HepG2 (cell line): Measurements from ENCODE around the gene PSRC1. TPM values are rescaled to one million over a fixed set of nuclear protein-coding genes. Genes with fewer than 3 reads are reported as not detected.

Experiments used
- ATAC-seq: fragments of 200-7000 bp; cut with Tn5 transposase; 3 replicates; pipeline ENCODE4 v1.9.1; 2020; ENCODE audit warnings: mild to moderate bottlenecking, moderate library complexity
- BruUV-seq: library from RNA; stranded (reverse); fragments of 400-500 nt; replicated peaks from 2 replicates; lab custom pipeline; 2021; lab: Mats Ljungman, UMichigan
- CTCF ChIA-PET: fragments of 300-600 bp; formaldehyde crosslinking; extraction: SDS; loops from one replicate; lab custom pipeline; 2021; ENCODE audit warnings: low total read pairs, inconsistent platforms, low intra/inter-chr PET ratio; lab: Yijun Ruan, JAX
- POLR2A ChIA-PET: fragments of 350-600 bp; sonication (Branson Sonifier 250); formaldehyde crosslinking; loops from one replicate; lab custom pipeline; 2020; ENCODE audit warnings: antibody characterized with exemption, inconsistent platforms; lab: Yijun Ruan, JAX
- DNase-seq: peaks from one replicate; pipeline ENCODE4 v3.0.0-alpha.2; 2015; ENCODE audit warnings: low spot score
- FAIRE-seq: peaks from 3 replicates; lab custom pipeline; 2011; peaks lifted over from hg19 to GRCh38; lab: Jason Lieb, UNC
- H2AFZ ChIP-seq: one replicate; pipeline ENCODE4 v1.6.1; 2011; ENCODE audit warnings: low read length, inconsistent platforms
- H3K27ac ChIP-seq: fragments of 300-600 bp; 3 replicates; pipeline ENCODE4 v1.8.0; 2011; ENCODE audit warnings: mixed run types, mild to moderate bottlenecking, mixed read lengths, low read length, inconsistent platforms; ENCODE audit not compliant: insufficient read depth; ENCODE audit errors: extremely low read length
- H3K27me3 ChIP-seq, 2 experiments: fragments of 200-600 bp in 1 of 2; 2 replicates in 1 of 2; 3 replicates in 1 of 2; pipeline versions ENCODE4 v1.6.0 to v1.8.0; 2011; ENCODE audit warnings: low read length in 2 of 2, mild to moderate bottlenecking in 2 of 2, moderate library complexity in 2 of 2, inconsistent platforms in 1 of 2; ENCODE audit not compliant: insufficient read depth in 2 of 2, control insufficient read depth in 1 of 2
- H3K36me3 ChIP-seq, 2 experiments: fragments of 200-600 bp in 1 of 2; replicated peaks in 1 of 2; 2 replicates in 1 of 2; 3 replicates in 1 of 2; pipeline versions ENCODE4 v1.5.1 to v1.8.0; 2011; ENCODE audit warnings: low read length in 2 of 2, inconsistent platforms in 1 of 2; ENCODE audit not compliant: insufficient read depth in 2 of 2, control insufficient read depth in 1 of 2
- H3K4me1 ChIP-seq: 2 replicates; pipeline ENCODE4 v1.5.1; 2012; ENCODE audit warnings: low read length, inconsistent platforms; ENCODE audit not compliant: insufficient read depth
- H3K4me2 ChIP-seq: 2 replicates; pipeline ENCODE4 v1.6.0; 2011; ENCODE audit warnings: low read depth, low read length, inconsistent platforms
- H3K4me3 ChIP-seq, 3 experiments: fragments of 200-600 bp in 1 of 3; sonication (generic), shearing (Covaris generic) in 1 of 3; replicated peaks in 1 of 3; 2 replicates each; pipeline ENCODE4 v1.5.1; 2011 to 2016; ENCODE audit warnings: low read length in 3 of 3, inconsistent platforms in 2 of 3, low read depth in 2 of 3, mild to moderate bottlenecking in 2 of 3, control low read depth in 1 of 3, mixed read lengths in 1 of 3; ENCODE audit not compliant: insufficient read depth in 1 of 3
- H3K79me2 ChIP-seq: one replicate; pipeline ENCODE4 v1.6.1; 2011; ENCODE audit warnings: low read length, inconsistent platforms; ENCODE audit not compliant: insufficient read depth
- H3K9ac ChIP-seq: 2 replicates; pipeline ENCODE4 v1.6.0; 2011; ENCODE audit warnings: mild to moderate bottlenecking, low read depth, low read length, inconsistent platforms; ENCODE audit not compliant: insufficient read depth
- H3K9me3 ChIP-seq: 2 replicates; pipeline ENCODE4 v1.5.1; 2012; ENCODE audit warnings: mild to moderate bottlenecking, low read length
- H4K20me1 ChIP-seq: 2 replicates; pipeline ENCODE4 v1.6.0; 2011; ENCODE audit warnings: inconsistent platforms, mild to moderate bottlenecking, low read length, moderate library complexity; ENCODE audit not compliant: insufficient read depth
- HNRNPL ChIP-seq: fragments of 200-400 bp; formaldehyde crosslinking; IDR thresholded peaks from 2 replicates; pipeline ENCODE4 v1.6.1; 2017; ENCODE audit warnings: mild to moderate bottlenecking, low read depth, low read length
- SIX4 ChIP-seq: sonication (generic); formaldehyde crosslinking; IDR thresholded peaks from 2 replicates; pipeline ENCODE4 v1.4.0; 2020; ENCODE audit warnings: missing genetic modification reagents
- WGBS: methylation state at CpG from one replicate; pipeline ENCODE4 v1.1.6; 2017; ENCODE audit warnings: low lambda C conversion rate; 5-methylcytosine and 5-hydroxymethylcytosine counted together
- in situ Hi-C: cut with HindIII; loops from 2 replicates; pipeline ENCODE4 v1.10.0; 2017; ENCODE audit warnings: low pct_unique_long_range_greater_than_20kb; ENCODE audit not compliant: extremely low pct_ligation_motif_present
- intact Hi-C: fragments of 100-400 bp; cut with micrococcal nuclease; formaldehyde crosslinking; loops from one replicate; pipeline ENCODE4 v1.10.0; 2022; ENCODE audit not compliant: unreplicated experiment
- polyA plus RNA-seq, 8 experiments: library from polyadenylated mRNA; depleted of rRNA in 3 of 8; stranded (reverse) in 7 of 8; unstranded in 1 of 8; fragments of >200 nt; fragmentation: Illumina TruSeq in 4 of 8; extraction: Trizol in 4 of 8; gene quantifications; 2 replicates each; pipeline versions ENCODE4 v1.2.1 to v1.2.3, GENCODE V29; 2011 to 2016; ENCODE audit warnings: low read depth in 4 of 8, missing spikeins in 1 of 8, mixed read lengths in 1 of 8; ENCODE audit not compliant: insufficient read depth in 1 of 8
- total RNA-seq, 5 experiments: library from RNA; depleted of rRNA; stranded (reverse); fragments of >200 nt; fragmentation: Illumina TruSeq; extraction: Trizol; gene quantifications; 2 replicates each; pipeline ENCODE4 v1.2.3, GENCODE V29; 2016; ENCODE audit warnings: low read depth in 1 of 5
- TF ChIP-seq, protein P1 (sequence below): sonication (generic); formaldehyde crosslinking; IDR thresholded peaks from 2 replicates; pipeline ENCODE4 v1.5.1; 2020; ENCODE audit warnings: mild to moderate bottlenecking, missing genetic modification reagents, moderate library complexity

PSRC1 gene
- total and polyA plus RNA-seq, 2 of the 13 experiments (the other 11 are each of a cell fraction or from before 2014, with no cell fraction given), result 28.6 to 30.3 TPM

DNA sequence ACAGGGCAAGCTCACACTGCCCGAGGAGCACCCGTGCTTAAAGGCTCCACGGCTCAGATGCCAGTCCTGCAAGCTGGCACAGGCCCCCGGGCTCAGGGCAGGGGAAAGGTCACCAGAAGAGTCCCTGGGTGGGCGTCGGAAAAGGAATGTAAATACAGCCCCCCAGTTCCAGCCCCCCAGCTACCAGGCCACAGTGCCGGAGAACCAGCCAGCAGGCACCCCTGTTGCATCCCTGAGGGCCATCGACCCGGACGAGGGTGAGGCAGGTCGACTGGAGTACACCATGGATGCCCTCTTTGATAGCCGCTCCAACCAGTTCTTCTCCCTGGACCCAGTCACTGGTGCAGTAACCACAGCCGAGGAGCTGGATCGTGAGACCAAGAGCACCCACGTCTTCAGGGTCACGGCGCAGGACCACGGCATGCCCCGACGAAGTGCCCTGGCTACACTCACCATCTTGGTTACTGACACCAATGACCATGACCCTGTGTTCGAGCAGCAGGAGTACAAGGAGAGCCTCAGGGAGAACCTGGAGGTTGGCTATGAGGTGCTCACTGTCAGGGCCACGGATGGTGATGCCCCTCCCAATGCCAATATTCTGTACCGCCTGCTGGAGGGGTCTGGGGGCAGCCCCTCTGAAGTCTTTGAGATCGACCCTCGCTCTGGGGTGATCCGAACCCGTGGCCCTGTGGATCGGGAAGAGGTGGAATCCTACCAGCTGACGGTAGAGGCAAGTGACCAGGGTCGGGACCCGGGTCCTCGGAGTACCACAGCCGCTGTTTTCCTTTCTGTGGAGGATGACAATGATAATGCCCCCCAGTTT, 32.3 kb downstream of the PSRC1 start:
- intact Hi-C loops, result no loop called here
- WGBS, result 94% methylated on average over 22 of the region's 33 CpGs
- peak overlapping the region; percentile 33; the same call in 1 of the 2 replicates for H3K9ac ChIP-seq
- CTCF ChIA-PET, result interaction anchor here (1.8 kb wide), 1 partner anchor 13 kb away, joined by 5 read pairs; no protein-coding TSS in a partner anchor
- peak overlapping the region in 2 of 3 experiments; percentile 58 to 67; a peak in 3 of 6 replicates for H3K4me3 ChIP-seq
- peak overlapping the region; percentile 78 for H3K4me2 ChIP-seq
- POLR2A ChIA-PET, result interaction anchor here (0.9 to 1.3 kb wide), 2 partner anchors 10 to 36 kb away, joined by 3 to 4 read pairs; no protein-coding TSS in a partner anchor
- DNase-seq, result no peak
- no peaks in the 10 kb centered on the region for H3K79me2 ChIP-seq
- H3K9me3 ChIP-seq, result no peaks in the 10 kb centered on the region
- H3K27ac ChIP-seq, result no peak overlapping the region
- BruUV-seq, result no TSS peak
- in situ Hi-C loops, result no loop called here
- H3K4me1 ChIP-seq, result peaks cover 51% of the 10 kb centered on the region
- H3K27me3 ChIP-seq, result peaks cover 4 to 28% of the 10 kb centered on the region in 2 experiments; a peak in 4 of 5 replicates
- H2AFZ ChIP-seq, result no peak overlapping the region
- no peak for TF ChIP-seq SIX4 (CRISPR knock-in tag)
- TF ChIP-seq, protein P1, sequence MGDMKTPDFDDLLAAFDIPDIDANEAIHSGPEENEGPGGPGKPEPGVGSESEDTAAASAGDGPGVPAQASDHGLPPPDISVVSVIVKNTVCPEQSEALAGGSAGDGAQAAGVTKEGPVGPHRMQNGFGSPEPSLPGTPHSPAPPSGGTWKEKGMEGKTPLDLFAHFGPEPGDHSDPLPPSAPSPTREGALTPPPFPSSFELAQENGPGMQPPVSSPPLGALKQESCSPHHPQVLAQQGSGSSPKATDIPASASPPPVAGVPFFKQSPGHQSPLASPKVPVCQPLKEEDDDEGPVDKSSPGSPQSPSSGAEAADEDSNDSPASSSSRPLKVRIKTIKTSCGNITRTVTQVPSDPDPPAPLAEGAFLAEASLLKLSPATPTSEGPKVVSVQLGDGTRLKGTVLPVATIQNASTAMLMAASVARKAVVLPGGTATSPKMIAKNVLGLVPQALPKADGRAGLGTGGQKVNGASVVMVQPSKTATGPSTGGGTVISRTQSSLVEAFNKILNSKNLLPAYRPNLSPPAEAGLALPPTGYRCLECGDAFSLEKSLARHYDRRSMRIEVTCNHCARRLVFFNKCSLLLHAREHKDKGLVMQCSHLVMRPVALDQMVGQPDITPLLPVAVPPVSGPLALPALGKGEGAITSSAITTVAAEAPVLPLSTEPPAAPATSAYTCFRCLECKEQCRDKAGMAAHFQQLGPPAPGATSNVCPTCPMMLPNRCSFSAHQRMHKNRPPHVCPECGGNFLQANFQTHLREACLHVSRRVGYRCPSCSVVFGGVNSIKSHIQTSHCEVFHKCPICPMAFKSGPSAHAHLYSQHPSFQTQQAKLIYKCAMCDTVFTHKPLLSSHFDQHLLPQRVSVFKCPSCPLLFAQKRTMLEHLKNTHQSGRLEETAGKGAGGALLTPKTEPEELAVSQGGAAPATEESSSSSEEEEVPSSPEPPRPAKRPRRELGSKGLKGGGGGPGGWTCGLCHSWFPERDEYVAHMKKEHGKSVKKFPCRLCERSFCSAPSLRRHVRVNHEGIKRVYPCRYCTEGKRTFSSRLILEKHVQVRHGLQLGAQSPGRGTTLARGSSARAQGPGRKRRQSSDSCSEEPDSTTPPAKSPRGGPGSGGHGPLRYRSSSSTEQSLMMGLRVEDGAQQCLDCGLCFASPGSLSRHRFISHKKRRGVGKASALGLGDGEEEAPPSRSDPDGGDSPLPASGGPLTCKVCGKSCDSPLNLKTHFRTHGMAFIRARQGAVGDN (CRISPR knock-in tag), result peak; percentile 10; the same call in 1 of the 2 replicates
- peak; percentile 79 for TF ChIP-seq HNRNPL
- ATAC-seq, result no peak
- no peak for FAIRE-seq
- no peaks in the 10 kb centered on the region; a peak in 1 of 5 replicates for H3K36me3 ChIP-seq
- no peaks in the 10 kb centered on the region for H4K20me1 ChIP-seq
